Panc1 (cell line): Measurements from ENCODE around the gene AFM. TPM values are rescaled to one million over a fixed set of nuclear protein-coding genes. Genes with fewer than 3 reads are reported as not detected.

Experiments
- ATAC-seq: fragments of 200-7000 bp; cut with Tn5 transposase; 2 replicates; pipeline ENCODE4 v1.9.1; 2020; ENCODE audit warnings: mild to moderate bottlenecking, moderate library complexity
- BruUV-seq: library from RNA; stranded (reverse); fragments of 400-500 nt; replicated peaks from 2 replicates; lab custom pipeline; 2021; lab: Mats Ljungman, UMichigan
- CTCF ChIA-PET: fragments of 300-600 bp; sonication (Branson Sonifier 250); formaldehyde crosslinking; loops from one replicate; lab custom pipeline; 2022; ENCODE audit warnings: antibody characterized with exemption; lab: Charles Lee
- POLR2A ChIA-PET: fragments of 300-600 bp; sonication (Branson Sonifier 250); formaldehyde crosslinking; loops from one replicate; lab custom pipeline; 2022; ENCODE audit warnings: antibody characterized with exemption; lab: Charles Lee
- DNase-seq: peaks from one replicate; pipeline ENCODE4 v3.0.0-alpha.2; 2010; ENCODE audit warnings: low read depth, low spot score
- H3K27ac ChIP-seq: 2 replicates; pipeline ENCODE4 v1.5.1; 2011; ENCODE audit warnings: mild to moderate bottlenecking, low read length, inconsistent platforms
- H3K27me3 ChIP-seq: fragments of 200-500 bp; sonication (Bioruptor generic); 2 replicates; pipeline ENCODE4 v1.6.0; 2014; ENCODE audit warnings: low read length, inconsistent platforms; ENCODE audit not compliant: control insufficient read depth, insufficient read depth
- H3K36me3 ChIP-seq: fragments of 200-500 bp; sonication (Bioruptor generic); 2 replicates; pipeline ENCODE4 v1.5.1; 2014; ENCODE audit warnings: inconsistent platforms, mild to moderate bottlenecking, low read length, moderate library complexity; ENCODE audit not compliant: control insufficient read depth, insufficient read depth
- H3K4me1 ChIP-seq: 2 replicates; pipeline ENCODE4 v1.5.1; 2011; ENCODE audit warnings: inconsistent platforms, mild to moderate bottlenecking, low read length, moderate library complexity; ENCODE audit not compliant: control insufficient read depth, insufficient read depth
- H3K4me3 ChIP-seq, 2 experiments: 2 replicates each; pipeline ENCODE4 v1.5.1; 2011 to 2012; ENCODE audit warnings: low read depth in 2 of 2, low read length in 2 of 2, mild to moderate bottlenecking in 2 of 2, inconsistent platforms in 1 of 2, moderate library complexity in 1 of 2
- H3K9me3 ChIP-seq: fragments of 200-500 bp; sonication (Bioruptor generic); 2 replicates; pipeline ENCODE4 v1.5.1; 2014; ENCODE audit warnings: low read depth, mild to moderate bottlenecking, inconsistent platforms, low read length, moderate library complexity; ENCODE audit not compliant: control insufficient read depth, insufficient read depth
- POLR2AphosphoS5 ChIP-seq: IDR thresholded peaks from 2 replicates; pipeline ENCODE4 v1.6.1; 2012; ENCODE audit warnings: mild to moderate bottlenecking, low read depth, low read length, moderate library complexity
- SIN3A ChIP-seq: IDR thresholded peaks from 2 replicates; pipeline ENCODE4 v1.6.1; 2012; ENCODE audit warnings: low read depth, mild to moderate bottlenecking, low read length, moderate library complexity, borderline replicate concordance; ENCODE audit not compliant: insufficient read depth
- TCF7L2 ChIP-seq: IDR thresholded peaks from 2 replicates; pipeline ENCODE4 v1.6.1; 2011; ENCODE audit warnings: mild to moderate bottlenecking, low read depth, low read length, inconsistent platforms
- in situ Hi-C: cut with HindIII; loops from 2 replicates; pipeline ENCODE4 v1.10.0; 2016; ENCODE audit warnings: low sequenced_read_pairs, low pct_unique_long_range_greater_than_20kb
- intact Hi-C: fragments of 100-400 bp; cut with micrococcal nuclease; formaldehyde crosslinking; loops from one replicate; pipeline ENCODE4 v1.10.0; 2022; ENCODE audit not compliant: unreplicated experiment
- total RNA-seq: library from RNA; stranded (reverse); gene quantifications from one replicate; pipeline ENCODE4 v1.2.1, GENCODE V29; 2021; ENCODE audit not compliant: unreplicated experiment
- TF ChIP-seq, protein P1 (sequence below), 2 experiments: IDR thresholded peaks; 2 replicates each; pipeline ENCODE4 v1.6.1; 2011 to 2012; ENCODE audit warnings: low read depth in 2 of 2, control low read depth in 1 of 2, low read length in 1 of 2, mild to moderate bottlenecking in 1 of 2, moderate library complexity in 1 of 2; ENCODE audit not compliant: insufficient read depth in 1 of 2
- TF ChIP-seq, protein P2 (sequence below): fragments of 450-650 bp; IDR thresholded peaks from 2 replicates; pipeline ENCODE4 v1.5.1; 2017; ENCODE audit warnings: mild to moderate bottlenecking

The AFM gene
- total RNA-seq, 1 experiment from 2014 or later, result not detected

DNA sequence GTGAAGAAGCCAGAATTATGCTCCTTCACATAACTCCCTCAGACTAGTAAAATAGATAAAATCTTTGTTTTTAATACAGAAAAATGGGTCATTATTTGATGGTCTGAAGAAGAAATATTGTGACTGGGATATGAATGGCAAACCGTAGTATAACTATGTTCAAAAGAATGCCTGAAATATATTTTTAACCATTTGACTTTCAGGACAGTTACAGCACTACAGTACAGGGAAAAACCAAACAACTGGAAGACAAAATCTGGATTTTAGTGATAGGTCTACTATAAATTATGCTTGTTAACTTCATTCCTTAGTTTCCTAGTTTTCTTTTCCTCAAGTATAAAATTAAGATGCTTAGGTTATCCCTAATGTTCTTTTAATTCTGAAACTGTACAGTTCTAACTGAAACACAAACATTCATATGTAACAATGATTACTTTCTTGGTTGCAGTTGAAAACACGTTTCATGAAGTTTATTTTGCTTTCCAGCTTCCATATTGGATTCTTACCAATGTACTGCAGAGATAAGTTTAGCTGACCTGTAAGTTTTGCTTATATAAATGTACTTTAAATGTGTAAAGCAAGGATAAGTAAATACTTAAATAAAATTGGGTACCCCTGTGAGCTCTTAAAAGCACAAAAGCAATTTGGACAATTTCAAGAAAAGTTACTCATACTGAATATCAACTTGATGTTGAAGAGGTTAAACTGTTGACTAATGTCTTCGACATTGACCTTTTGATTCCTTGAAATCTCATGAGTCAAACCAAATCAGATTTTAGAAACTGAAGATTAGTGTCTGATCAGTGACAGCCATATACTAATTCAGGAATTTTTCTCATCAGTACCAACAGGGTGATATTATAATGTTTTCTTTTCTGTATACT, 44.6 kb upstream of the AFM start:
- ATAC-seq (no peak), DNase-seq (no peak)
- TF ChIP-seq, protein P1, sequence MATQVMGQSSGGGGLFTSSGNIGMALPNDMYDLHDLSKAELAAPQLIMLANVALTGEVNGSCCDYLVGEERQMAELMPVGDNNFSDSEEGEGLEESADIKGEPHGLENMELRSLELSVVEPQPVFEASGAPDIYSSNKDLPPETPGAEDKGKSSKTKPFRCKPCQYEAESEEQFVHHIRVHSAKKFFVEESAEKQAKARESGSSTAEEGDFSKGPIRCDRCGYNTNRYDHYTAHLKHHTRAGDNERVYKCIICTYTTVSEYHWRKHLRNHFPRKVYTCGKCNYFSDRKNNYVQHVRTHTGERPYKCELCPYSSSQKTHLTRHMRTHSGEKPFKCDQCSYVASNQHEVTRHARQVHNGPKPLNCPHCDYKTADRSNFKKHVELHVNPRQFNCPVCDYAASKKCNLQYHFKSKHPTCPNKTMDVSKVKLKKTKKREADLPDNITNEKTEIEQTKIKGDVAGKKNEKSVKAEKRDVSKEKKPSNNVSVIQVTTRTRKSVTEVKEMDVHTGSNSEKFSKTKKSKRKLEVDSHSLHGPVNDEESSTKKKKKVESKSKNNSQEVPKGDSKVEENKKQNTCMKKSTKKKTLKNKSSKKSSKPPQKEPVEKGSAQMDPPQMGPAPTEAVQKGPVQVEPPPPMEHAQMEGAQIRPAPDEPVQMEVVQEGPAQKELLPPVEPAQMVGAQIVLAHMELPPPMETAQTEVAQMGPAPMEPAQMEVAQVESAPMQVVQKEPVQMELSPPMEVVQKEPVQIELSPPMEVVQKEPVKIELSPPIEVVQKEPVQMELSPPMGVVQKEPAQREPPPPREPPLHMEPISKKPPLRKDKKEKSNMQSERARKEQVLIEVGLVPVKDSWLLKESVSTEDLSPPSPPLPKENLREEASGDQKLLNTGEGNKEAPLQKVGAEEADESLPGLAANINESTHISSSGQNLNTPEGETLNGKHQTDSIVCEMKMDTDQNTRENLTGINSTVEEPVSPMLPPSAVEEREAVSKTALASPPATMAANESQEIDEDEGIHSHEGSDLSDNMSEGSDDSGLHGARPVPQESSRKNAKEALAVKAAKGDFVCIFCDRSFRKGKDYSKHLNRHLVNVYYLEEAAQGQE (IDR thresholded peaks at IDR 0.05; ENCODE audit: insufficient read depth in 1 of 2, low read depth in 2 of 2, low read length in 1 of 2), result no peak
- TF ChIP-seq TCF7L2 (no peak), POLR2AphosphoS5 (no peak), SIN3A (no peak)
- TF ChIP-seq, protein P2, sequence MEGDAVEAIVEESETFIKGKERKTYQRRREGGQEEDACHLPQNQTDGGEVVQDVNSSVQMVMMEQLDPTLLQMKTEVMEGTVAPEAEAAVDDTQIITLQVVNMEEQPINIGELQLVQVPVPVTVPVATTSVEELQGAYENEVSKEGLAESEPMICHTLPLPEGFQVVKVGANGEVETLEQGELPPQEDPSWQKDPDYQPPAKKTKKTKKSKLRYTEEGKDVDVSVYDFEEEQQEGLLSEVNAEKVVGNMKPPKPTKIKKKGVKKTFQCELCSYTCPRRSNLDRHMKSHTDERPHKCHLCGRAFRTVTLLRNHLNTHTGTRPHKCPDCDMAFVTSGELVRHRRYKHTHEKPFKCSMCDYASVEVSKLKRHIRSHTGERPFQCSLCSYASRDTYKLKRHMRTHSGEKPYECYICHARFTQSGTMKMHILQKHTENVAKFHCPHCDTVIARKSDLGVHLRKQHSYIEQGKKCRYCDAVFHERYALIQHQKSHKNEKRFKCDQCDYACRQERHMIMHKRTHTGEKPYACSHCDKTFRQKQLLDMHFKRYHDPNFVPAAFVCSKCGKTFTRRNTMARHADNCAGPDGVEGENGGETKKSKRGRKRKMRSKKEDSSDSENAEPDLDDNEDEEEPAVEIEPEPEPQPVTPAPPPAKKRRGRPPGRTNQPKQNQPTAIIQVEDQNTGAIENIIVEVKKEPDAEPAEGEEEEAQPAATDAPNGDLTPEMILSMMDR, result no peak
- Histone ChIP-seq H3K36me3 (no peaks in the 10 kb centered on the region), H3K4me1 (no peaks in the 10 kb centered on the region), H3K27me3 (no peaks in the 10 kb centered on the region; the same call in none of the 2 replicates), H3K4me3 (no peak overlapping the region), H3K9me3 (no peaks in the 10 kb centered on the region), H3K27ac (no peak overlapping the region)
- BruUV-seq, result no TSS peak
- in situ Hi-C loops, result no loop called here
- ChIA-PET CTCF (no interaction called here), POLR2A (no interaction called here)
- intact Hi-C loops, result no loop called here

DNA sequence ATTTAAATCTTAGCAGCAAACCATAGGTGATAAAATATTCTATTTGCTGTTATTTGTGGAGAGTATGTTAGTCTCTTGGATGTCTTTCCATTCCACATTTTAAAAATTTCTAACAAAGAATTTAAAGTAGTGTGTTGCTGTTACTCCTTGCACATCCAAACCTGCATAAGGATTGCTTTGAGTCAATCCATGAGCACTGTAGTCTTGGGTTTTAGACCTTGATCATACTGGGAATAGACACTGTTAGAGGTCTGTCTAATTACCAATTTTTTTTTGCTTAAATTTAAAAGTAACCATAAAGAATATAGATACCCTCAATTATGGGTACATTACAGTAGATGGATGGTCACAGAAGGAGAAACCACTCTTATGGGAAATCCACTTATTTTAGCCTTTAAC, 44.0 kb upstream of the AFM start:
- in situ Hi-C loops (no loop called here), intact Hi-C loops (no loop called here)
- Histone ChIP-seq H3K9me3 (no peaks in the 10 kb centered on the region), H3K4me3 (no peak overlapping the region), H3K36me3 (no peaks in the 10 kb centered on the region), H3K27me3 (no peaks in the 10 kb centered on the region; the same call in none of the 2 replicates), H3K4me1 (no peaks in the 10 kb centered on the region), H3K27ac (no peak overlapping the region)
- ChIA-PET POLR2A (no interaction called here), CTCF (no interaction called here)
- no TSS peak for BruUV-seq
- DNase-seq (no peak), ATAC-seq (no peak)
- no peak for TF ChIP-seq POLR2AphosphoS5
- TF ChIP-seq, protein P2, result no peak
- TF ChIP-seq, protein P1 (IDR thresholded peaks at IDR 0.05; ENCODE audit: insufficient read depth in 1 of 2, low read depth in 2 of 2, low read length in 1 of 2), result no peak
- TF ChIP-seq SIN3A, result no peak
- no peak for TF ChIP-seq TCF7L2
